HepG2 (cell line): Measurements from ENCODE around the gene LLGL2. TPM values are rescaled to one million over a fixed set of nuclear protein-coding genes. Genes with fewer than 3 reads are reported as not detected.
A peak's percentile ranks its signal among the peaks of the same experiment; 100 is the strongest.

Experiments used
- HIC2 ChIP-seq: sonication (generic); formaldehyde crosslinking; IDR thresholded peaks from 2 replicates; pipeline ENCODE4 v1.9.0; 2022; ENCODE audit warnings: low read depth, missing genetic modification reagents
- HMGXB3 ChIP-seq: sonication (generic); formaldehyde crosslinking; IDR thresholded peaks from 2 replicates; pipeline ENCODE4 v1.4.0; 2020; ENCODE audit warnings: missing genetic modification reagents, borderline replicate concordance
- HNRNPL ChIP-seq: fragments of 200-400 bp; formaldehyde crosslinking; IDR thresholded peaks from 2 replicates; pipeline ENCODE4 v1.6.1; 2017; ENCODE audit warnings: mild to moderate bottlenecking, low read depth, low read length
- HOXD1 ChIP-seq: sonication (generic); formaldehyde crosslinking; IDR thresholded peaks from 2 replicates; pipeline ENCODE4 v1.5.0; 2020; ENCODE audit warnings: missing genetic modification reagents
- RAD21 ChIP-seq: fragments of 450-650 bp; formaldehyde crosslinking; IDR thresholded peaks from 2 replicates; pipeline ENCODE4 v1.5.0; 2020; ENCODE audit warnings: mild to moderate bottlenecking
- RBAK ChIP-seq: sonication (generic); formaldehyde crosslinking; IDR thresholded peaks from 2 replicates; pipeline ENCODE4 v1.5.1; 2020; ENCODE audit warnings: mild to moderate bottlenecking, missing genetic modification reagents
- TAF15 ChIP-seq: fragments of 200-400 bp; formaldehyde crosslinking; IDR thresholded peaks from one replicate; pipeline ENCODE4 v1.6.1; 2018; ENCODE audit warnings: mild to moderate bottlenecking, low read depth, low read length; ENCODE audit not compliant: poor library complexity, severe bottlenecking
- TOPORS ChIP-seq: sonication (generic); formaldehyde crosslinking; IDR thresholded peaks from 2 replicates; pipeline ENCODE4 v1.8.0; 2023; ENCODE audit warnings: mild to moderate bottlenecking, missing genetic modification reagents
- ZBTB3 ChIP-seq: sonication (generic); formaldehyde crosslinking; IDR thresholded peaks from 2 replicates; pipeline ENCODE4 v1.4.0; 2020; ENCODE audit warnings: low read depth, mild to moderate bottlenecking, moderate library complexity, missing genetic modification reagents, borderline replicate concordance
- ZNF276 ChIP-seq: sonication (generic); formaldehyde crosslinking; IDR thresholded peaks from 2 replicates; pipeline ENCODE4 v1.4.0; 2020; ENCODE audit warnings: mild to moderate bottlenecking, low read depth, missing genetic modification reagents
- ZNF558 ChIP-seq: sonication (generic); formaldehyde crosslinking; IDR thresholded peaks from 2 replicates; pipeline ENCODE4 v1.9.0; 2022; ENCODE audit warnings: mild to moderate bottlenecking, missing genetic modification reagents, borderline replicate concordance
- ZNF572 ChIP-seq: sonication (generic); formaldehyde crosslinking; IDR thresholded peaks from 2 replicates; pipeline ENCODE4 v1.5.1; 2020; ENCODE audit warnings: mild to moderate bottlenecking, missing genetic modification reagents
- ZNF616 ChIP-seq: sonication (generic); formaldehyde crosslinking; IDR thresholded peaks from 2 replicates; pipeline ENCODE4 v1.5.0; 2020; ENCODE audit warnings: low read depth, mild to moderate bottlenecking, missing genetic modification reagents
- ZNF687 ChIP-seq: sonication (generic); formaldehyde crosslinking; IDR thresholded peaks from 2 replicates; pipeline ENCODE4 v1.5.1; 2020; ENCODE audit warnings: mild to moderate bottlenecking, missing genetic modification reagents, moderate library complexity
- ZNF740 ChIP-seq: sonication (generic); formaldehyde crosslinking; IDR thresholded peaks from 2 replicates; pipeline ENCODE4 v1.4.0; 2020; ENCODE audit warnings: missing genetic modification reagents
- polyA plus RNA-seq, 8 experiments: library from polyadenylated mRNA; depleted of rRNA in 3 of 8; stranded (reverse) in 7 of 8; unstranded in 1 of 8; fragments of >200 nt; fragmentation: Illumina TruSeq in 4 of 8; extraction: Trizol in 4 of 8; gene quantifications; 2 replicates each; pipeline versions ENCODE4 v1.2.1 to v1.2.3, GENCODE V29; 2011 to 2016; ENCODE audit warnings: low read depth in 4 of 8, missing spikeins in 1 of 8, mixed read lengths in 1 of 8; ENCODE audit not compliant: insufficient read depth in 1 of 8
- total RNA-seq, 5 experiments: library from RNA; depleted of rRNA; stranded (reverse); fragments of >200 nt; fragmentation: Illumina TruSeq; extraction: Trizol; gene quantifications; 2 replicates each; pipeline ENCODE4 v1.2.3, GENCODE V29; 2016; ENCODE audit warnings: low read depth in 1 of 5

Gene LLGL2
- total and polyA plus RNA-seq, 2 of the 13 experiments (the other 11 are each of a cell fraction or from before 2014, with no cell fraction given), result 83.0 to 86.7 TPM

GRCh38 chr17:75525806-75526554, 483 bp downstream of the LLGL2 start (continued):
- TF ChIP-seq HMGXB3 (no peak), RAD21 (CRISPR knock-in tag) (peak; percentile 7; the same call in 1 of the 2 replicates), HOXD1 (CRISPR knock-in tag) (no peak), RBAK (CRISPR knock-in tag) (no peak), ZNF276 (CRISPR knock-in tag) (no peak; the same call in 1 of the 2 replicates), ZNF572 (CRISPR knock-in tag) (0 out of 2 replicates have a peak, but pooled peaks have one; percentile 74), ZNF687 (peak; percentile 85; the same call in 1 of the 2 replicates), HNRNPL (peak; percentile 82; the same call in 1 of the 2 replicates), TOPORS (CRISPR knock-in tag) (no peak; the same call in 1 of the 2 replicates), ZNF558 (CRISPR knock-in tag) (no peak), ZBTB3 (CRISPR knock-in tag) (no peak), HIC2 (CRISPR knock-in tag) (peak; percentile 48; the same call in 1 of the 2 replicates), TAF15 (no peak), ZNF740 (no peak), ZNF616 (CRISPR knock-in tag) (peak; percentile 76; the same call in 1 of the 2 replicates)
